CD4-positive, alpha-beta T cell treated with Interleukin-12 subunit alpha and Interleukin-12 subunit beta, for 1 hour (primary cell): Measurements from ENCODE around the gene RPS6KA5.
"Not testable (repeated sequence)": the region's sequence is repeated elsewhere in the genome, so short reads cannot be mapped to it uniquely, and the experiment has no call there.

Experiments used
- DNase-seq: peaks from one replicate; pipeline ENCODE4 v3.0.0-alpha.2; 2020

Gene RPS6KA5

DNA sequence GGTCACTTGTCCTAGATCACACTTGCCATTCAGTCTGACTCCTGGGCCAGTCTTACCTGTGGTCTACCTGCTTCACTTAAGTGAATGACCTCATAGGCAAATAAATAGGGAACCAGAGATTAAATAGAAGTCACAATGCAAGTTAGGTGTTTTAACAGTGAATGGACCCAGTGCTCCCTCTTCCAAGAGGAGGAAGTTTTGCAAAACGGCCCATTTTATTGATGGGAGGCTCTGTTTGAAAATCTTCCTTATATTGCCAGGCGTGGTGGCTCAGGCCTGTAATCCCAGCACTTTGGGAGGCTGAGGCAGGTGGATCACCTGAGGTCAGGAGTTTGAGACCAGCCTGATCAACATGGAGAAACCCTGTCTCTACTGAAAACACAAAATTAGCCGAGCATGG lies 79.8 kb downstream of the RPS6KA5 start:
- DNase-seq: not testable (repeated sequence)

DNA sequence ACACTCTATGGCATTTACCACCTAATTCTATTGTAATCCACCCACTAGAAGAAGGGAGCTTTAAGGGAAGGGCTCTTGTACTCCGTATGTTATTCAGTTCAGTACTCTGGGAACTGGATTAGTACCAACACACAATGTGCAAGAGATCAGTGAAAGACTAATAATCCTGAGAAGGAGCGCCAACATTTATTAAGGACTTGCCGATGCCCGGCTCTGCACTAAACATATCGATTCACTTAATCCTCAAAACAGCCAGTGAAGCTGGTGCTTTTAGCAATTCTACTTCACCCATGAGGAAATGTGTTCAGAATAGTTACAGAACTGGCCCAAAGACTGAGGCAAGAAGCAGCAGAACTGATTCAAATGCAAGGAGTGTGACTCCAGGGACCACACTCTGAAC lies 80.9 kb downstream of the RPS6KA5 start:
- no peak for DNase-seq

DNA sequence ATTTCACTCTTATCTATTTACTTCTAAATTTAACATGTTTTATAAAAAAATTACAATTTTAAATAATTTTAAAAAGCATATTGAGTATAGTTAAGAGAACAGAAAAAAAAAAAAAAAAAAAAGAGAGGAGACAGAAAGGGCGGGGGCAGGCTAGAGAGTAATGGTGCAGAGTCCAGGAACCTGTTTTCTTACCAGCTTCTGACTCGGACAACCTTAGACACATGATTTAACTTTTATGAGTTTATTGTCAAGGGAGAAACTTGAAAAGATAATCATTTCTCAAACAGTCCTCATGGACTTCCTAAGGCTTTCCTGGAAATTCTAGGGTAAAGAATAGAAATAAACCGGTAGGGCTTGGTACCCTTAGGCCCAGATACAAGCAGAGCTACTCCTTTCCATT lies 84.3 kb downstream of the RPS6KA5 start:
- DNase-seq: no peak

DNA sequence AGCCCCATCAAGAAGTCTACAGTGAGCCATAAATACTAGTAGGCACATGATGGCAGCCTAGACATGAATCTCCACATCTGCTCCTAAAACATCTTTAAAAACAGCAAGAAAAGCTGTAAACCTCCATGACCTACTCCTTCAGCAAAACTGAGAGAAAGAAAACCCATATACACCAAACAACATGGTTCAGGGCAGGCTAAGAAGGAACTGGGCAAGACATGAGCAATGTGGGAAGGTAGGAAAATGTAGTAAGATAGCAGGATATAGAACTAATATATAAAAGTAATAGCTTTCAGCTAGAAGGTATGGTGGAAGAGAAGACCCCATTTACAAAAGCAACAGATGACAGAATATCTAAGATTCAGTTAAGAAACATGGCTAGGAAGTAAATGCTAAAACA lies 88.8 kb downstream of the RPS6KA5 start:
- DNase-seq: no peak

DNA sequence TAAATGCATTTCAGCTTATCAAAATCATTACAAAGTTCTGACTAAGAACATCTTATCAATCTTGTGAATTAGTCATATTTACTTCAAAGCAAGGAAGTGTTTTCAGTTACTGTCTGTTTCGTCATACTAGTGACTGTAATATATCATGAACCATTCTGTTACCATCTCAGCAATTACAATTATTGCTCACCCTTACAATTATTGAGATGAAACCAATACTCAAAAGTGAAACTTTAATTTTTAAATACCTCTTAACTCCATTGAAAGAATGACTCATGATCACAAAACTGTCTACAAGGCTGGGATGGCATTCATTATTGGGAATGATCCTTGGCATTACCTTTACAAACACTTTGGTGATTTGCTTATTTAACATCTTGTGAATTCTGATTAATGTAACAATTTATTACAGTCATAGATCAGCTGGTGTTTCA lies 90.3 kb downstream of the RPS6KA5 start:
- DNase-seq: no peak

DNA sequence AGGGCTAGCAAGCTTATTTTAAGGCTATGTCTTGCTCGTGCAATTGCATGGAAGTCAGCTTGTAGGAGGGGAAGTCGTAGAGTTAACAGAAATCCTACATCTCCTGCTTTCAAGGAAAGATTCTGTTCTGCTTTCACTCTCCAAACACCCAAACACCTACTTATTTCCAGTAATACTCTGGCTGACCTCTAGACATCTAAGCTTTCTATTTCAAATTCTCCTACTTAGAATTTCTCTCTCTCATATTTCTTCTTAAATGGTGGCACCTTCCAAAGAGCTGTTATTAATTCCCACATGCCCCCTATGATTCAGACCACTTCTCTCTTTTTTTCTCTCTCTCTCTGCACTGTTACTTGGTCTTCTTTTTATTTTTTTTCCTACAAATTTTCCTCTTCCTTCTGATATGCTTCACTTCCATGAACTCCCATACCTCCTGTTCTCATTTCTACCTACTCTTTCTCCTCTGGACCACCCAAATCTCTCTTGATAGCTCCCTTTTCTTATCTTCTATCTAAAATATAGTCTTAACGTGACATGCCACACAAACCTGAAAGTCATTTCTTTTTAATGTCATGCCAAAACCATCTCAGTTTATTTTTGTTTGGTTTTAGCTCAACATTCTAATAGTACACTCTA lies 90.8 kb downstream of the RPS6KA5 start:
- no peak for DNase-seq

DNA sequence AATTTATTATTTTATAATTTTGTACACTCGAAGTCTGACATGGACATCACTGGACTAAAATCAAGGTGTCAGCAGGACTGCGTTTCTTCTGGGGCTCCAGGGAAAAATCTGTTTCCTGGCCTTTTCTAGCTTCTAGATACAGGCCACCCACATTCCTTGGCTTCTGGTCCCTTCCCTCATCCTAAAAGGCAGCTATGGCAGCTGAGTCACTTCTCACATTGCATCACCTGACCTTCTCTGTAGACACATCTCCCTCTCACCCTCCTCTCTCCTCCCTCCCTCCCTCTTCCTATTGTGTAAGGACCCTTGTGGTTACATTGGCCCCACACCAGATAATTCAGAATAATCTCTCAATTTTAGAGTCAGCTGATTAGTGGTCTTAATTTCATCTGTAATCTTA lies 92.4 kb downstream of the RPS6KA5 start:
- DNase-seq: no peak

DNA sequence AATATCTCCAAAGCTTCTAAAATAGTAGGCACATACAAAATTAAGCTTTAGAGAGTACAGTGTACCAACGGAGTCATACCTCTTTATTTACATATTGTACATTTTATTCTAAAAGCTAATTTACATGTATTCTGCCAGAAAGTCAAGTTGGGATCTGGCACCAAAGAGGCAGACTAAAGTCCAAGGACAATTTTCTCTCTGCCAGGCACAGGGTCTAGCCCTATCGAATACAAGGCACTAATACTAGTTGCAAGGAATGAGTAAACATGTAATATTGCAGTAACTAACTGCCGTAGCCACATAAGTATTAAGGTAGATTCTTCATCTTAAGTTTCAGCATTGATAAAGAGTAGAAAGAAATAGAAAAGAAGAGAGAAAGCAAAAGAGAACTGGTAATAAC lies 93.9 kb downstream of the RPS6KA5 start:
- DNase-seq: no peak

DNA sequence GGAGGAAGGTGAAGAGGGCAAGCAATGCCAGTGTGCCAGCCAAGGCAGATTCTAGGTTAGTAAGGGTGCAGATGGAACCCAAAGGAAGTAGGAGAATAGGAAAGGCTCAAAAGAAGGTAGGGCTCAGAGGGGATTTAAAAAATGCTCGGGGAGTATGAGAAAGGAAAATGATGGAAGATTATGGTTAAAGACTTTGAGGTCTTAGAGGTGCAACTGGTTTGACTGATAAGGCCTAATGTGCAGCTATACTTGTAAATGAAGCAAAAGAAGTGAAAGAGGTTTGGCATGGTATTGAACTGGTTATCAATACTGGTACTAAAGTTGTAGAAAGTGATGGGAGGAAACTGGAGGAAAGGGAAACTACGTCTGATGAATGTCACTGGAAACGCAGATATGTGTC lies 94.7 kb downstream of the RPS6KA5 start:
- no peak for DNase-seq

DNA sequence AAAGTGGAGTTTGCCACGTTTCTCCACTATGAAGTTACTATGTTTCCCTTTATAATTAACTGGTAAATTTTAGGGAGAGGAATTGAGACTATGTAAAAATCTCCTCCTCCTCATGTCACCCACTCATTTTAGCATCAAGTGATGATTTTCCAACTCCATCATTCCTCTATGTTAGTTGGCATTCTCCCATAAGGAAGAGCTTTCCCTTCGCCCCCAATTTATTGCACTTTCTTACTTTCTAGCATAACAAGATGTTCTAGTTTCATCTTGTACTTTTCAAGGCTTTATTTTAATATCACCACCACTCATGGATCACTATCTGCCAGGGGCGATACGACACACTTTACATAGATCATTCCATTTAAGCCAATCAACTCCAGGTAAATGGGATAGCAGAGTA lies 97.1 kb downstream of the RPS6KA5 start:
- DNase-seq: no peak

DNA sequence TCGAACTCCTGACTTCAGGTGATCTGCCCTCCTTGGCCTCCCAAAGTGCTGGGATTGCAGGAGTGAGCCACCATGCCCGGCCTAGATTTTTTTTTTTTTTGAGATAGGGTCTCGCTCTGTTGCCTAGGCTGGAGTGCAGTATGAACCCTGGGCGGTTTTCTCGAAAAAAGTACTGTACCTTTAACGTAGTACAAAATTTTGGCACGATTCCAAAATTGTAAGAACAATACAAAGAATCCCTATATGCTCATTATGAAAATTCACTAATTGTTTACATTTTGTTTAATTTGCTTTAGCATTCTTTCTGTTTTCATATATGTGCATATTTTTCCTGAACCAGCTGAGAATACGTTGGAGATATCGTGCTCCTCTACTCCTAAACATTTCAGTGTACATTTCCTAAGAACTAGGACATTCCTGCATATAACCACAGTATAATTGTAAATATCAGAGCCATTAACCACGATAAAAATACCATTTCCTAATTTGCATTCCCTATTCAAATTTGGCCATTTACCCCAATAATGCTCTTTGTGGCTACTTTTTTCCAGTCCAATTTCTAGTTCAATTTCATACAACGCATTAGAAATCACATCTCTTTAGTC lies 97.8 kb downstream of the RPS6KA5 start:
- no peak for DNase-seq

DNA sequence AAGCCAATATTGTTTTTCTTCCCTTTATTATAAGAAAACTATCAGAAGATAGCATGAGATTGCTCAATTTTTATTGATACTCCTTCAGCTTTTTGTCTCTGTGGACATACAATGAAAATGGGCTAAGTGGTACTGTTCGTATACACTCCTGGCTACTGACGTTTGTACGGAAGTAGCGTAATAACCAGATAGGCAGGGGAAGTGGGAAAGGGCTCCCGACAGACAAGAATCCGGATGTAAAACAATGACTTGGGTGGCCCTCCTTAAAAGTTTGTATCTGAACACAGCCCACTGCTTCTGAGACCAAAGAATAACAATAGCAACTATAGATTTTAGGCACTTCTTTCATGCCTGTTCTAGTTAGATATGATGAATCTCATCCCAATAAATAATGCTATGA lies 99.6 kb downstream of the RPS6KA5 start:
- DNase-seq: no peak

DNA sequence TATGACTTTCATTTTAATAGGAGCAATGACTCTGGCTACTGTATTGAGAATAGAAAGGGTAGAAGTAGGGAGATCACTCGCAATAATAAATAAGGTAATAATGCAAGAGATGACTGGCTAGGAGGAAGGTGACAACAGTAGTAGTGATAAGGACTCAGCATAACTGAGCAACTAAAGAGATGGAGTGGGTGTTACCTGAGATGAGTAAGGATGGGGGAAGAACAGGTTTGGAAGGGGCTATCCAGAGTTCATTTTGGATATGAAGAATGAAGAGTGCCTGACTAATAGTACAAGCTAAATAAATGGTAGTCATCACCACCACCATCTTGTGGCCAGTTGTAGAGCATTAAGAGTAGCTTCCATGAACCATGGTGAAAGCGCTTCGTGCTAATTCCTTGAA lies 101.1 kb downstream of the RPS6KA5 start:
- DNase-seq: no peak

DNA sequence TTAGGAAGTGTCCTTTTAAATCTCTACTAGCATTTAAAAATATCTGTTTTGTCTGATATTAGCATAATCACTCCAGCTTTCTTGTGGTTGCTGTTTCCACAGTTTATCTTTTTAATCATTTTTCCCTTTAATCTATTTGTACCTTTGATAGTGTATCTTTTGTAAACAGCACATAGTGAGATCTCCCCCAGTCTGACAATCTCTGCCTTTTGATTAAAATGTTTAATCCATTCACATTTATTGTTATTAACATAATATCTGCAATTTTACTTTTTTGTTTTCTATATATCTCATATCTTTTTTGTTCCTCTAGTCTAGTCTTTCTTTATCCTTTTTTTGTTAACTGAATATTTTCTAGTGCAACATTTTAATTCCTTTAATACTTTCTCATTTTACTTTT lies 104.2 kb downstream of the RPS6KA5 start:
- DNase-seq: no peak

DNA sequence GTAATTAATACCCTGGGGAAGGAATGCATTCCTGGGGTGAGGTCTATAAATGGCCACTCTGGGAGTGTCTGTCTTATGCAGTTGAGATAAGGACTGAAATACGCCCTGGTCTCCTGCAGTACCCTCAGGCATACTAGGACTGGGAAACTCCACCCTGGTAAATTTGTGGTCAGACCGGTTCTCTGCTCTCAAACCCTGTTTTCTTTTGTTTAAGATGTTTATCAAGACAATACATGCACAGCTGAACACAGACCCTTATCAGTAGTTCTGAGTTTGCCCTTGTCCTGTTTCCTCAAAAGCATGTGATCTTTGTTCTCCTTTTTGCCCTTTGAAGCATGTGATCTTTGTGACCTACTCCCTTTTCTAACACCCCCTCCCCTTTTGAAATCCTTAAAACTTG lies 106.8 kb downstream of the RPS6KA5 start:
- not testable (repeated sequence) for DNase-seq

DNA sequence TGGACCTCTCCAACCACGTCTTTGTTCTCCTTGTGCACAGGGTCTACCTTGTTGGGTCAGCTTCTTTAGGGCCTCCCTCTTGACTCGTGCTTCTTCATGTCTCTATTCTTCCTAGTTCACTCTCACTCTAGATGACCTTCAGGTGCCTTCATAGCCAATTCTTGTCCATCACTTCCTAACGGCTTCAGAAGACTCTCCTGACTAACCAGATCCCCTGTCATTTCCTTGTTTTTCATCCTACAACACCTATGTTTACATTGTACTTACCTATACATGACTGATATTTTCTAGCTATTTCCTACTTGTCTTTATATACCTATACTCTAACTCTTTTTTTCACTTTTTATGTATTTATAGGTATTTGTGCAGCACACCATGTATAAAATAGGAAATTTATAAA lies 117.1 kb downstream of the RPS6KA5 start:
- no peak for DNase-seq

DNA sequence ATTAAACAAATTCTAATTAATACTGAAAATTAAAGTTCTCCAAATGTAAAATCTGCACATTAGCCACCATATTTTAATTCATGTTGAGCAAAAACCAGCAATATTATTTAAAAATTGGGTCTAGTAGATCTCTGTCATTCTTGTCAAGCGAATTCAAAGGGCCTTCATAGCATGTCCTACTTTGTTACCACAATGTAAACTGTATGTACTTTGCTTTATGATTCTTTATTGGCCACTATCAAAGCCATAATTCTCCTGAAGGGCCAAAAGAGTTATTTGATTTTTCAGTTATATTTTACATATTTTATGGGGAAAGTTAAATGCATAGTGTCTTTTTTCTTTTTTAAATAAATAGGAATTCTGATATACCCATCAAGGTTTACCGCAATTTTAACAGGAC lies 117.9 kb downstream of the RPS6KA5 start:
- no peak for DNase-seq

DNA sequence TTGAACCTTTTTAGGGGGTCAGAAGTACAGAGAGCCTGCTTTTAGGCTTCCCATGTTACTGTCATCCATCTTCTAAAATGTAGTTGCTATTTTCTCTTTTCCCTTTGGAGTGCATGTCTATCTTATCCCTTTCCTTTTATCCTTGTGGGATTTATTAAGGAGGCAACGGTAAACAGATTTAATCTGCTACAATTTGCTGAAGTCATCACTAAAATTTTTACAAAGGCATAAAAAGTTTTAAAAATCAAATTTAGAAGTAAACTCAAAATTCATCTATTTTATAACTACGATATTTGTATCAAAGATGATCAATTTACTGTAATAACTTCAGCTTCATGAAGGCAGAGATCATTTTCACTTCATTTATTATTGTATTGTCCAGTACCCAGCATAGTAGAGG lies 118.7 kb downstream of the RPS6KA5 start:
- no peak for DNase-seq

DNA sequence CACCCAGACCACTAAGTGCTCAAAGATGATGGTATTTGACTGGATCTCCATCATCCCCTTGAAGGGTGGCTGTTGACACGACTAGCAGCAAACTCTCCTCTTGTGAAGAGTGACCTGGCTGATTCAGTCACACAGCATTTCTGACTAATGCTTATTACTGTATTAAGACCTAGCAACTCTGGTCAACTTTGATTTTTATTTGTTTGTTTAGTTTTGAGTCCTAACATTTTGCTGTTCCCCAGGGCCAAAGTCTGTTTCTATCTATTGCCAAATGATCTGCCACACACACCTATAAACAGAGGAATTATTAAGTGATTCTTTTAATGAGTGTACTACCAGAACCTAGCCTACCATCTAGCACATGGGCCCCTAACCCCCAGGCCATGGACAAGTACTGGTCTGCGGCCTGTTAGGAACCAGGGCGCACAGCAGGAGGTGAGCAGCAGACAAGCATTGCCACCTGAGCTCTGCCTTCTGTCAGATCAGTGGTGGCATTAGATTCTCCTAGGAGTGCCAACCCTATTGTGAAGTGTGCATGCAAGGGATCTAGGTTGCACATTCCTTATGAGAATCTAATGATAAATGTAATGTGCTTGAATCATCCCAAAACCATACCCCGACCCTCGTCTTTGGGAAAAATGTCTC lies 120.0 kb downstream of the RPS6KA5 start:
- DNase-seq: no peak

DNA sequence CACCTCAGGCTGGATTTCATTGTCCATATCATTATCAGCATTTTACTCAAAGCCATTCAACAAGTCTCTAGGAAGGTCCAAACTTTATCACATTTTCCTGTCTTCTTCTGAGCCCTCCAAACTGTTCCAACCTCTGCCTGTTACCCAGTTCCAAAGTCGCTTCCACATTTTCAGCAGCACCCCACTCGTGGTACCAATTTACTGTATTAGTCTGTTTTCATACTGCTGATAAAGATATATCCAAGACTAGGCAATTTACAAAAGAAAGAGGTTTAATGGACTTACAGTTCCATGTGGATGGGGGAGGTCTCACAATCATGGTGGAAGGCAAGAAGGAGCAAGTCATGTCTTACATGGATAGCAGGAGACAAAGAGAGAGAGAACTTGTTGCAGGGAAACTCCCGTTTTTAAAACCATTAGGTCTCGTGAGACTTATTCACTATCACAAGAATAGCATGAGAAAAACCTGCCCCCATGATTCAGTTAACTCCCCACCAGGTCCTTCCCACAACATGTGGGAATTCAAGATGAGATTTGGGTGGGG lies 121.1 kb downstream of the RPS6KA5 start:
- DNase-seq: not testable (repeated sequence)

DNA sequence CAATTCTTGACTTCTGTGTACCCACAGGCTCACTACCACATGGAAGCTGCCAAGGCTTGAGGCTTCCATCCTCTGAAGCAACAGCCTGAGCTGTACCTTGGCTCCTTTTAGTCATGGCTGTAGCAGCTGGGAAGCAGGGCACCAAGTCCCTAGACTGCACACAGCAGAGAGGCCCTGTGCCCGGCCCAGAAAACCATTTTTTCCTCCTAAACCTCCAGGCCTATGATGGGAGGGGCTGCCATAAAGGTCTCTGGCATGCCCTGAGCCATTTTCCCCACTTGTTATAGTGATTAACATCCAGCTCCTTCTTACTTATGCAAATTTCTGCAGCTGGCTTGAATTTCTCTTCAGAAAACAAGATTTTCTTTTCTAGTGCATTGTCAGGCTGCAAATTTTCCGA lies 121.8 kb downstream of the RPS6KA5 start:
- DNase-seq: no peak

DNA sequence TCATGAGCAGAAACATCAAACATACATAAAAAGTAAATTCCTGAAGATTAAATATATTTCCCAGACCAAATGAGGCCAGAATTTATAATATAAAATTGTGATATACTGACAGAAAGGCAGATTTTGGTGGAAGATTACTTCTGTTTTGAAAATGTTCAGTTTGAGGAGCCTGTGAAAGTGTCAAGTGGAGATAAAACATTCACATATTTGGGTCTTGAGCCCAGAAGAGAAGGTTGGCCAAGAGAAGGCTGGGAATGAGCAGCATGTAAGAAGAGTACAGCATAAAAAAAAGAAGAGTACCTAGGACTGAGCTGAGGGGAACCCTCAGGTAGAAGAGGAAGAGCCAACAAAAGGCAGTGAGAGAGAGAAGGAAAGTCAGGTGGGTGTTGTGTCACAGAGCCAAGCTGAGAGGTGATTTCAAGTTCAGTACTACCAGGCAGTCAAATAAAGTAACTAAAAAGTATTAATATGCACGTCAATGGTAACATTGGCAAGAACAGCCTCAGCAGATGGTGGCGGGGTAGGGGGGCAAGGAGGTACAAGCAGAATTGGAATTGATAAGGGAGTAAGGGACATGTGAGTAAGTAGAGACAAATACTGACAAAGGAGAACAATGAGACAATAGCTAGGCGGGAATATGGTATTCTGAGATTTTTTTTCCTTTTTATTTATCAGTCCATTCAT lies 123.5 kb downstream of the RPS6KA5 start:
- no peak for DNase-seq

DNA sequence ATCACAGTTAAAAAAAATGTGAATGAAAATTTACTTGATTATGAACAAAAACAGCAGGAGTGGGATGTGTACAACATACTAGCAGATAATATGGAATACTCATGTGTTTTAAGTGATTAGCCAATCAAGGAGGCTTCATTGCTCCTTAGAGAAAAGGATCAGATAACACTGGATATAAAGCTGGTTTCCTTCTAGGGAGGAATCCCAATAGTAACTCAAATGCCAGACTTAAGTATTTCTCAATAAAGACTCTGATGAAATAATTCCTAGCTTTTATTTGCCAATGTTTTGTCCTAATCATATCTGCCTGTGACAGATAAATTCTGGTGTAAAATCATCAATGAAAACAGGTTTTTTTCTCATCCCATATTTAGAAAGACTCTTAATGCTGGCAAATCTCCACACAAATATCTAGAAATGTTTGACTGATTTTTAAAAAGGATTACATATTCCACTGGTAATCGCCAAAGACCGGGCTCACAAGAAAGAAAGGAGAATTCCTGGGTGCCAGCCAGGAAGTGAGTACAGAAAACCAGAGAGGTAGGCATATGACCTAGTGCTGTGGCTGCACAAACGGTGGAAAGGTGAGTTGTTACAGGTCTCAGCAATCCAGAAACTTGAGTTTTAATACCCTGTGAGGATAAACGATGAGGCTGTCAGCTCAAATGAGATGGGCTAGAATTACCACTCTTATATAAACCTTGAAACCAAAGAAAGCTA lies 135.7 kb downstream of the RPS6KA5 start:
- DNase-seq: no peak
